GM12873 (cell line): ENCODE results near the gene EGFL7.

ENCODE experiments used
- TF ChIP-seq, protein P1 (sequence below): IDR thresholded peaks from 2 replicates; pipeline ENCODE4 v1.5.1; 2012; ENCODE audit warnings: low read depth, mild to moderate bottlenecking, moderate library complexity, low read length, control low read depth; ENCODE audit not compliant: insufficient read depth; ENCODE audit errors: missing control alignments

The EGFL7 gene

GRCh38 chr9:136718345-136719194 lies 55.9 kb downstream of the EGFL7 start:
- TF ChIP-seq, protein P1, sequence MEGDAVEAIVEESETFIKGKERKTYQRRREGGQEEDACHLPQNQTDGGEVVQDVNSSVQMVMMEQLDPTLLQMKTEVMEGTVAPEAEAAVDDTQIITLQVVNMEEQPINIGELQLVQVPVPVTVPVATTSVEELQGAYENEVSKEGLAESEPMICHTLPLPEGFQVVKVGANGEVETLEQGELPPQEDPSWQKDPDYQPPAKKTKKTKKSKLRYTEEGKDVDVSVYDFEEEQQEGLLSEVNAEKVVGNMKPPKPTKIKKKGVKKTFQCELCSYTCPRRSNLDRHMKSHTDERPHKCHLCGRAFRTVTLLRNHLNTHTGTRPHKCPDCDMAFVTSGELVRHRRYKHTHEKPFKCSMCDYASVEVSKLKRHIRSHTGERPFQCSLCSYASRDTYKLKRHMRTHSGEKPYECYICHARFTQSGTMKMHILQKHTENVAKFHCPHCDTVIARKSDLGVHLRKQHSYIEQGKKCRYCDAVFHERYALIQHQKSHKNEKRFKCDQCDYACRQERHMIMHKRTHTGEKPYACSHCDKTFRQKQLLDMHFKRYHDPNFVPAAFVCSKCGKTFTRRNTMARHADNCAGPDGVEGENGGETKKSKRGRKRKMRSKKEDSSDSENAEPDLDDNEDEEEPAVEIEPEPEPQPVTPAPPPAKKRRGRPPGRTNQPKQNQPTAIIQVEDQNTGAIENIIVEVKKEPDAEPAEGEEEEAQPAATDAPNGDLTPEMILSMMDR, result no peak

DNA sequence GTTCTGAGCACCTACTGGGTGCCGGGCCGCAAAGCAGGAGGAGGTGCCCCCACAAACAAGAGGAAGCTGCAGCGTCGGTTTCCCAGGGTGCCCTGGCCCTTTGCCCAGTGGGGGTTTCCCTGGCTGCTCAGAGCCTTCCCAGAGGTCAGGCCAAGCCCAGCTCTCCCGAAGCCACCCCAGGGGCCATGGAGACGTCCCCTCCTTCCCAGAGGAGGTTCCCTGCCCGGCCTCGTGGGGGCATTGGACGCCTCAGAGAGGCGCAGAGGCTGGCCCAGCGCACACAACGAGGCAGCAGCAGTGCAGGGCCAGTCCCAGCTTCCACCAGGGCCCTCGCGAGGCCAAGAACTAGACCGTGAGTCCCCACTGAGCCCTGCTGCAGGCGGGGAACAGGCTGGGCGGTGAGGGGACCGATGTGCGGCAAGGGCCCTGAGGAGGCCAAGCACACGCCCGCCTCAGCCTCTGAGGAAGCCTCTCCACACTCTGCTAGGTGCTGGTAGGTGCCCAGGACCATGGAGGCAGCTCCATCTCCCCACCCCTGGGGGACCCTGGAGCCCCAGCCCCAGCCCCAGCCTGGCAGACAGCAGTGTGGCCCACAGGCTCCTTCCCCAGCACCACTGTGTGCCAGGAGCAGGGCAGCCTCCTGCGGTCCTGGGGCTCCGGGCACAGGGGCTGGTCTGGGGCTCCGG lies 56.6 kb downstream of the EGFL7 start:
- TF ChIP-seq, protein P1, result no peak

- TF ChIP-seq, protein P1, result no peak
Observed at GRCh38 chr9:136720251-136720897, 57.7 kb downstream of the EGFL7 start.

DNA sequence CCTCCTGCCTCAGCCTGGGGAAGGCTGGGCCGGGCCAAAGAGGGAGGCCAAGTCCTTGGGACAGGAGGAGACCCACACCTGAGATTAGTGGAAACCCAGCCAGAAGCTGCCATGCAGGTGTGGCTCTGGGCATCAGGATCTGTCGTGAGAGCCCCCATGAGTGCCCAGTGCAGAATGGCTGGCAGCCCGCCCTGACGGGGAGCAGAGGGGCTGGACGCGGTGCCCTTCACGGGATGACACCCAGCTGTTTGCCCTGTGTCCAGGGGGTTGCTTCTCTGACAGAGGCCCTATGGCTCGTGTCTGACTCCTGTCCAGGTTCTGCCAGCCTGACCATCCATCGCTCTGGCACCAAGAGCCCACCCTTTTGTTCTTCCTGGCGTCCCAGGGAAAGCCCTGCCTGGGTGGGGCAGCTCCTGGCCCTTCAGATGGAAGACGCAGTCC lies 58.2 kb downstream of the EGFL7 start:
- TF ChIP-seq, protein P1, result no peak

GRCh38 chr9:136721339-136722092 lies 58.8 kb downstream of the EGFL7 start:
- TF ChIP-seq, protein P1, result no peak
